Ishikawa (cell line): ENCODE data around the gene TNFRSF1A.

Experiments used
- CEBPB ChIP-seq: IDR thresholded peaks from 2 replicates; pipeline ENCODE4 v1.6.1; 2012
- EP300 ChIP-seq: IDR thresholded peaks from 2 replicates; pipeline ENCODE4 v1.6.1; 2012; ENCODE audit warnings: borderline replicate concordance
- FOXM1 ChIP-seq: IDR thresholded peaks from 2 replicates; pipeline ENCODE4 v1.6.1; 2012; ENCODE audit warnings: low read depth, borderline replicate concordance
- REST ChIP-seq: IDR thresholded peaks from 2 replicates; pipeline ENCODE4 v1.6.1; 2012; ENCODE audit warnings: low read depth, mild to moderate bottlenecking
- USF1 ChIP-seq: IDR thresholded peaks from 2 replicates; pipeline ENCODE4 v1.6.1; 2012

GRCh38 chr12:6330192-6330591, 11.7 kb downstream of the TNFRSF1A start:
- TF ChIP-seq REST (no peak), EP300 (no peak), USF1 (no peak), FOXM1 (no peak), CEBPB (no peak)
